ENCODE results near the gene BCL2L11. TPM values are rescaled to one million over a fixed set of nuclear protein-coding genes. Genes with fewer than 3 reads are reported as not detected.

The BCL2L11 gene
- total RNA-seq, 4 donors from 2014 or later, result 8.8 to 41.8 (median 36.1) TPM

DNA sequence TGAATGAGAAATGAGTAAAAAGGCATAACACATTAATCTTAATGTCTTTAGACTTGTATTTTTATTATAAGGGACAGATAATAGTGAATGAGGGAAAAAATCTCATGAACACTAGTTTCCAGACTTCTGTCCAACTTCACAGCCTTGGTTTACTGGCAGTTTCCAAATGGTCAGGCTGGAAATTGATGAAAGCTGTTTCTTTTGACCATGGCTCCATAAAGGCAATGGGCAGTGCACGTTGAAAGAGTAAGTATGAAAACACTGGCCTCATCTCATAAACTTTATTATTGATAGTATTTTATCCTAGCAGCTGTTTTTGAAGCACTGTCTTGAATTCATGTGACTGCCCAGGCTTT lies 23.1 kb downstream of the BCL2L11 start:
- no peaks in the 10 kb centered on the region for H3K27me3 ChIP-seq
- no peak overlapping the region for H3K4me3 ChIP-seq
- H3K9me3 ChIP-seq, result no peaks in the 10 kb centered on the region
- 72% methylated on average over 1 of the region's 1 CpG; no CpG with 5 or more reads in 1 of the 2 donors for whole genome bisulfite sequencing, 2 donors (ENCODE audit: low coverage in 1 of 2)
- TF ChIP-seq POLR2AphosphoS5 (IDR thresholded peaks at IDR 0.05), result no peak
- no peak for TF ChIP-seq EP300 (IDR thresholded peaks at IDR 0.05; ENCODE audit: low read depth)
- no peak for TF ChIP-seq POLR2A (IDR thresholded peaks at IDR 0.05)
- TF ChIP-seq, protein P1, sequence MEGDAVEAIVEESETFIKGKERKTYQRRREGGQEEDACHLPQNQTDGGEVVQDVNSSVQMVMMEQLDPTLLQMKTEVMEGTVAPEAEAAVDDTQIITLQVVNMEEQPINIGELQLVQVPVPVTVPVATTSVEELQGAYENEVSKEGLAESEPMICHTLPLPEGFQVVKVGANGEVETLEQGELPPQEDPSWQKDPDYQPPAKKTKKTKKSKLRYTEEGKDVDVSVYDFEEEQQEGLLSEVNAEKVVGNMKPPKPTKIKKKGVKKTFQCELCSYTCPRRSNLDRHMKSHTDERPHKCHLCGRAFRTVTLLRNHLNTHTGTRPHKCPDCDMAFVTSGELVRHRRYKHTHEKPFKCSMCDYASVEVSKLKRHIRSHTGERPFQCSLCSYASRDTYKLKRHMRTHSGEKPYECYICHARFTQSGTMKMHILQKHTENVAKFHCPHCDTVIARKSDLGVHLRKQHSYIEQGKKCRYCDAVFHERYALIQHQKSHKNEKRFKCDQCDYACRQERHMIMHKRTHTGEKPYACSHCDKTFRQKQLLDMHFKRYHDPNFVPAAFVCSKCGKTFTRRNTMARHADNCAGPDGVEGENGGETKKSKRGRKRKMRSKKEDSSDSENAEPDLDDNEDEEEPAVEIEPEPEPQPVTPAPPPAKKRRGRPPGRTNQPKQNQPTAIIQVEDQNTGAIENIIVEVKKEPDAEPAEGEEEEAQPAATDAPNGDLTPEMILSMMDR (IDR thresholded peaks at IDR 0.05), result no peak
- H3K27ac ChIP-seq, result no peak overlapping the region
- no peak for DNase-seq
- H3K36me3 ChIP-seq, result no peaks in the 10 kb centered on the region
- H3K4me1 ChIP-seq, result peaks cover 0 to 4% (median 1%) of the 10 kb centered on the region in 4 donors
- in situ Hi-C loops (cut with MboI; ENCODE audit: low pct_ligation_motif_present in 1 of 4, low pct_unique_long_range_greater_than_20kb in 1 of 4, low sequenced_read_pairs in 3 of 4) (loop anchor here in 1 of 4 donors (25.0 kb wide), 1 partner anchor 332 kb away; no protein-coding TSS in a partner anchor), intact Hi-C loops (cut with DNase I; ENCODE audit: low total_unique reads) (no loop called here)

DNA sequence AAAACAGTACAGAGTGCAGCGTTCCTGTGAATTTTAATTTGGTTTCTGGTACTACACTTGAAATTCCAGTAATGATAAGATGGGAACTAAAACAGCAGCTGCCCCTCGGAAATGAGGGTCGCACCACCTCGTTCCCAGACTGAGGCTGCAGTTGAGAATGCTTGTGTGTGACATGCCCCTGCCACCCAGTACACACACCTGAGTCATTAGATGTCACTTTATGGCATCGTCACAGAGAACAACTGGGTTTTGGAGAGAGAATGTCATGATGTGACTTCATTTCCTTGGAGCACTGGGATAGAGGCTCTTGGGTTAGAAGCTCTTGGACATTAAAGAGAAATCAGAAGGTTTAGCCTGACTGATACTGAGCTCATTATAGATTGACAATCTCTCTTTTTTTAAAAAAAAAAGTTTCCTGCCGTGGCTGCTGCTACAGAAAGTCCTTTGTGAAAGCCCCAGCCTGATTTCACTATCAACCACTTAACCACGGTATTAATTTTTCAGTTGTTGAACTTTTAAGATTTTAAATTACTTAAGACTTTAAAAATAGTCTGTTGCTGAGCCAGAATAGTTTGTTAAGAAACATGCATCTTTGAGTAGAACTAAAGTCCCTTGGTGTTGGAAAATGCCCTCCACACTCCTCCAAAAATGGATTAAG lies 24.5 kb downstream of the BCL2L11 start:
- Histone ChIP-seq H3K27ac (no peak overlapping the region), H3K27me3 (no peaks in the 10 kb centered on the region), H3K4me1 (peaks cover 0 to 4% (median 1%) of the 10 kb centered on the region in 4 donors), H3K9me3 (no peaks in the 10 kb centered on the region), H3K4me3 (no peak overlapping the region), H3K36me3 (peaks cover 0 to 7% (median 0%) of the 10 kb centered on the region in 4 donors)
- in situ Hi-C loops (cut with MboI; ENCODE audit: low pct_ligation_motif_present in 1 of 4, low pct_unique_long_range_greater_than_20kb in 1 of 4, low sequenced_read_pairs in 3 of 4), result loop anchor here in 1 of 4 donors (25.0 kb wide), 1 partner anchor 333 kb away; no protein-coding TSS in a partner anchor
- WGBS, 2 donors (ENCODE audit: low coverage in 1 of 2), result 79 to 82% methylated on average over 4 to 7 of the region's 7 CpGs
- intact Hi-C loops (cut with DNase I; ENCODE audit: low total_unique reads), result no loop called here
- no peak for TF ChIP-seq POLR2A (IDR thresholded peaks at IDR 0.05)
- TF ChIP-seq, protein P1 (IDR thresholded peaks at IDR 0.05), result no peak
- no peak for TF ChIP-seq EP300 (IDR thresholded peaks at IDR 0.05; ENCODE audit: low read depth)
- no peak for TF ChIP-seq POLR2AphosphoS5 (IDR thresholded peaks at IDR 0.05)
- no peak for DNase-seq

DNA sequence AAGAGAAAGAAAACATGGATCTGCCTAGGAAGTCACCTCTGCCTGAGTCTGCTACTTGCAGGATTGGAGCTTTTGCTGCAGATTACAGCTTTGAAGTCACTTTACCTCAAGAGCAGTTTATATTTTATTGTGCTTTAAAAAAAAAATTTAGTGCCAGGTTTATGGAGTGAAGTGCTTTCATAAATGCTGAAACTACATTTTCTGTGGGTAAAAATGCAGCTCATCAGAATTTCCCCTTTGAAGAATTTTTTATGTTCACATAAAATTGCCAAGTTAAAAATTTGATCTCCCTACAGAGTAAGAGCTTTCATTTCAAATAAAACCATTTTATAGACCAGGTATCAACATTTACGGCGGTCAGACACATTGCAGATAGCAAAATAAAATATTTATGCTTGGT lies 25.2 kb downstream of the BCL2L11 start:
- in situ Hi-C loops (cut with MboI; ENCODE audit: low pct_ligation_motif_present in 1 of 4, low pct_unique_long_range_greater_than_20kb in 1 of 4, low sequenced_read_pairs in 3 of 4), result loop anchor here in 1 of 4 donors (25.0 kb wide), 1 partner anchor 334 kb away; no protein-coding TSS in a partner anchor
- TF ChIP-seq, protein P1 (IDR thresholded peaks at IDR 0.05), result no peak
- TF ChIP-seq POLR2AphosphoS5 (IDR thresholded peaks at IDR 0.05), result no peak
- TF ChIP-seq POLR2A (IDR thresholded peaks at IDR 0.05), result no peak
- no peak for TF ChIP-seq EP300 (IDR thresholded peaks at IDR 0.05; ENCODE audit: low read depth)
- H3K9me3 ChIP-seq, result no peaks in the 10 kb centered on the region
- no peak for DNase-seq
- H3K27ac ChIP-seq, result no peak overlapping the region
- H3K4me3 ChIP-seq, result no peak overlapping the region
- WGBS, 2 donors (ENCODE audit: low coverage in 1 of 2), result 66 to 74% methylated on average over 2 of the region's 2 CpGs
- peaks cover 0 to 4% (median 1%) of the 10 kb centered on the region in 4 donors for H3K4me1 ChIP-seq
- H3K27me3 ChIP-seq, result no peaks in the 10 kb centered on the region
- intact Hi-C loops (cut with DNase I; ENCODE audit: low total_unique reads), result no loop called here
- H3K36me3 ChIP-seq, result peaks cover 0 to 13% (median 0%) of the 10 kb centered on the region in 4 donors

DNA sequence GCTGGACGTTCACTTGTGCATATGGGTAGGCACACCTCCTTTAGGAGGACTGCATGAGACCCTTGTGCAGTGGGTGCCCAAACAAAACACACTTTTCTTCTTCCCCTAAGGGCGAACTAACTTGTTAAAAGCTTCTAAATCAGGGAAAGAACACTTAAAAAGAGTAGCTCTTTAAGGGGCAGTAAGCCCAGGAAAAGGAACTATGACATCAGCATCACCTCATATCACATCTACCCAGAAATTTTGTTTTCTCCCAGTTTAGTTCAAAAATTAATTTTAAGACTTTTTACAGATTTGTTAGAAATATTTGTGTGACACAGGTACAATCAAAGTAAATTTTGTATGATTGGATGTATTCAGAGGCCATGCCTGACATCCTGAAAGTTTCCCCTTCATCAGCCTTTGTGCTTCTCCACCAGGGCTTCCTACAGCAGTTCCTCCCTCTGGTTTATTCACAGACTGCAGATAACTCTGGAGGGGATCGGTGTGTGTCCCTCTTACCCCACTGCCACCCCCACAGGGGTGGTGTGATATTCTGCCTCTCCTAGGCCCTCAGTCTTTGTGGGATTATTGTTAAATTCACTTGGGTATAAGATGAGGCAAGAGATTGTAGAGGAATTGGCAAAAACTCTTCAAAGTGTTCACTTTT lies 27.6 kb downstream of the BCL2L11 start:
- peaks cover 0 to 21% (median 0%) of the 10 kb centered on the region in 4 donors for H3K36me3 ChIP-seq
- no peak overlapping the region for H3K27ac ChIP-seq
- no peak for DNase-seq
- no peaks in the 10 kb centered on the region for H3K27me3 ChIP-seq
- no peaks in the 10 kb centered on the region for H3K4me1 ChIP-seq
- no peaks in the 10 kb centered on the region for H3K9me3 ChIP-seq
- TF ChIP-seq POLR2A (IDR thresholded peaks at IDR 0.05) (no peak), POLR2AphosphoS5 (IDR thresholded peaks at IDR 0.05) (no peak), EP300 (IDR thresholded peaks at IDR 0.05; ENCODE audit: low read depth) (no peak)
- TF ChIP-seq, protein P1 (IDR thresholded peaks at IDR 0.05), result no peak
- in situ Hi-C loops (cut with MboI; ENCODE audit: low pct_ligation_motif_present in 1 of 4, low pct_unique_long_range_greater_than_20kb in 1 of 4, low sequenced_read_pairs in 3 of 4) (loop anchor here in 1 of 4 donors (25.0 kb wide), 1 partner anchor 336 kb away; no protein-coding TSS in a partner anchor), intact Hi-C loops (cut with DNase I; ENCODE audit: low total_unique reads) (no loop called here)
- WGBS, 2 donors (ENCODE audit: low coverage in 1 of 2), result 91 to 94% methylated on average over 3 of the region's 3 CpGs
- H3K4me3 ChIP-seq, result no peak overlapping the region

Measured in transverse colon (tissue), 4 donors.